GM18499 (cell line): ENCODE data around the gene TENT4A.

ENCODE experiments used
- ATAC-seq: cut with Tn5 transposase; IDR thresholded peaks from one replicate; pipeline ENCODE4 v1.9.1; 2021; ENCODE audit warnings: moderate number of reproducible peaks; ENCODE audit not compliant: insufficient read depth, unreplicated experiment

The TENT4A gene

GRCh38 chr5:6786786-6787495 is 73.7 kb downstream of the TENT4A start:
- no peak for ATAC-seq

GRCh38 chr5:6787941-6788340 is 74.7 kb downstream of the TENT4A start:
- no peak for ATAC-seq

GRCh38 chr5:6788439-6788838 is 75.2 kb downstream of the TENT4A start:
- no peak for ATAC-seq

GRCh38 chr5:6788956-6789649 is 75.9 kb downstream of the TENT4A start:
- ATAC-seq = no peak

- no peak for ATAC-seq
Measured at GRCh38 chr5:6790346-6790865, 77.2 kb downstream of the TENT4A start.

GRCh38 chr5:6791031-6791430 is 77.8 kb downstream of the TENT4A start:
- no peak for ATAC-seq

- no peak for ATAC-seq
Measured at GRCh38 chr5:6792376-6792775, 79.1 kb downstream of the TENT4A start.

GRCh38 chr5:6792911-6793471 is 79.8 kb downstream of the TENT4A start:
- no peak for ATAC-seq

GRCh38 chr5:6801236-6801635 is 88.0 kb downstream of the TENT4A start:
- no peak for ATAC-seq

- ATAC-seq = no peak
Measured at GRCh38 chr5:6803981-6804550, 90.8 kb downstream of the TENT4A start.

- ATAC-seq = no peak
Measured at GRCh38 chr5:6804766-6805501, 91.7 kb downstream of the TENT4A start.

- no peak for ATAC-seq
Measured at GRCh38 chr5:6805841-6806240, 92.6 kb downstream of the TENT4A start.
